Measurements from ENCODE around the gene FARS2.

GRCh38 chr6:5482619-5483018 is 221.3 kb downstream of the FARS2 start:
- TF ChIP-seq CTCF (IDR thresholded peaks at IDR 0.05) (no peak), POLR2A (IDR thresholded peaks at IDR 0.05) (no peak), EP300 (IDR thresholded peaks at IDR 0.05) (no peak), POLR2AphosphoS5 (IDR thresholded peaks at IDR 0.05) (no peak)
